Forelimb muscle (tissue), 1 donor: Measurements from ENCODE around the gene TMPRSS7. TPM values are rescaled to one million over a fixed set of nuclear protein-coding genes. Genes with fewer than 3 reads are reported as not detected.
"Not testable (repeated sequence)": the region's sequence is repeated elsewhere in the genome, so short reads cannot be mapped to it uniquely, and the experiment has no call there.

Experiments
- DNase-seq: peaks from one replicate; pipeline ENCODE4 v3.0.0-alpha.2; 2013; ENCODE audit warnings: low read depth
- polyA plus RNA-seq: library from polyadenylated mRNA; unstranded; fragments of 120-200 nt; gene quantifications from one replicate; pipeline ENCODE4 v1.2.1, GENCODE V29; 2013; ENCODE audit not compliant: insufficient read length

TMPRSS7 gene
- polyA plus RNA-seq, 1 donor = not detected

DNA sequence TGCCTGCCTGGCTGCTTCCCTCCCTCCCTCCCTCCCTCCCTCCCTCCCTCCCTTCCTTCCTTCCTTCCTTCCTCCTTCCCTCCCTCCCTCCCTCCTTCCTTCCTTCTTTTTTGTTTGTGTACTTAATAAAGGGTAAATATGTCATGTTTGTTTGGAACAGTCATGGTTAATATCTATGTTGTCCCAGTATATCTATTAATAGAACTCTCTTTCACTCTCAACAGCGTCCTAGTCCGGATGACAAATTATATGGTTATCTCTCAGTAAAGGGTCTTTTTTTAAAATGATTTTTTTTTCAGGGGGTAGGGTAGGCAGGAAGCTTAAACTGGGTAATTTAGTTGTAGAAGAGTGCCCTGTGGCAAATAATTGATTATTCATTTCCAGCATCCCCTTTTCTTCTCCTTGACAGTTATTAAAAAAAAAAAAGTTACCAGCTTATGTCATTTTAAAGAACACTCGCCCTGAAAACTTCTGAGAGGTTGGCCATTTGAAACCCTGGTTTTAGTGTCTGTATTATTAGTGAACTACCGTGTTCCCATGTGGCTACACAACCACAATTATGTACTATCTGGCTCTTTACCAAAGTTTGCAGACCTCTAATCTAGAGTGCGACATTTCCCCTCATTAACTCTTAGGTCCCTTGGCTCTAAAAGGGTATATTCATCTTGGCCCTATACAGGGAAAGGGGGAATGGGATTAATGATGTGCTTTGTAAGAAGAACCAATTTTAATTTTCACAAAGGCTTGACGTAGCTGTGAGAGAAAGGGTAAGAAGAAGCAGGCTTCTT is 22.1 kb upstream of the TMPRSS7 start:
- DNase-seq = no peak

DNA sequence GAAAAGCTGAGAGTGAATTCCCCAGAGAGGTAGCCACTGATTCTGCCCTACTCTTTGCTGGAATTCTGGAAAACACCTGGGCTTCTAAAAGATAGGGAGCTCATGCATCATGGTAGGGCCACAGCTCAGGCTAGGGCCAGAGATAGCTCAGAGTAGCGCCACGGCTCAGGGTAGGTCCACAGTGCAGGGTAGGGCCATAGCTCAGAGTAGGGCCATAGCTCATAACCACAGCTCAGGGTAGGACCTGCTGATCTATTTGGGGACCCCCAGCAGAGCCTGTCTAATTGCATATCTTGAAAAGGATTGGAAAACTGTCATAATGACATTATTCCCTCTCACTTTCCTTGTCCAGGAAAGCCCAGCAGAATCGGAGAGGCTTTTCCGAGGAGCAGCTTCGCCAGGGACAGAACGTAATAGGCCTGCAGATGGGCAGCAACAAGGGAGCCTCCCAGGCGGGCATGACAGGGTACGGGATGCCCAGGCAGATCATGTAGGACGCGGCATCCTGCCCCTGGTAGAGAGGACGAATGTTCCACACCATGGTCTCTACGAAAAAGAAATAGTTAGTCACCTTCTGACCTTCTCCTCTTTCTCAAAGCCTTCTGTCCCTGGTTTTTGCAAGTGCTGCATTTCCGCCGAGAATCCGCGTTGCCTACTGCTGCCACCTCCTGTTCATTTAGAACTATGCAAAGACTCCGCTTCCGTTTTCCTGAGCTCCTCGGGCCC is 21.3 kb upstream of the TMPRSS7 start:
- DNase-seq = peak; percentile 47

DNA sequence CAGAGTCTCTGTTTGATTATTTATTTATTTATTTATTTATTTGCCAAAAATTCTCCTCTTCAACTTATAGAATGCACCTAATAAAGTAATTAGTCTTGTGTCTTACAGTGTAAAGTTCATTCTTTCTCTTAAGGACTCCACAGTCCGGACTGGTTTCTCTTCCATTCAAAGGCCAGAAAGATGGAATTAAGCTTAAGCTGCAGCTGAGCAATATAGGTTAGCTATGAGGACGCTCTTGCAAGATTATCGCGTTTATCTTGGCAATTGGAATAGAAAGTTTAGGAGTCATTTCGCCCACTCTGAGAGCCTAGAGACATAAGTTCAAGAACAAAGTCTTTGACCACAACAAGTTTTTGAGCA is 20.8 kb upstream of the TMPRSS7 start:
- no peak for DNase-seq

DNA sequence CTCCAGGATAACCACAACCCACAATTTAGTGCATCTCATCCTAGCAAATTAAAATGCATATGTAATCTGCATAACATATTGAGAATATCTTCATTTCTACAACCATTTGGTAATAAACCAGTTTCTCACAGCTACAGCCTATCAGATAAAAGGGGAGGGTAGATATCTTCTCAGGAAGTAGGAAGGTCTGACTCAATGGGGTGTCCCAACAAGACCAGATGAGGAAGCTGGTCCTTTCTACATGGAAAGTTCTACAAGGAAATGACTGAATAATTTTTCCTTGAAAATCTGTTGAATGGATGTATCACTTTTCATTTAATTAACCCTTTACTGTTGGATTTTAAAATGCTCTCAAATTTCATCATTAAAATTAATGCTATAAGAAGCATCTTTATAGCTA is 17.4 kb upstream of the TMPRSS7 start:
- no peak for DNase-seq

DNA sequence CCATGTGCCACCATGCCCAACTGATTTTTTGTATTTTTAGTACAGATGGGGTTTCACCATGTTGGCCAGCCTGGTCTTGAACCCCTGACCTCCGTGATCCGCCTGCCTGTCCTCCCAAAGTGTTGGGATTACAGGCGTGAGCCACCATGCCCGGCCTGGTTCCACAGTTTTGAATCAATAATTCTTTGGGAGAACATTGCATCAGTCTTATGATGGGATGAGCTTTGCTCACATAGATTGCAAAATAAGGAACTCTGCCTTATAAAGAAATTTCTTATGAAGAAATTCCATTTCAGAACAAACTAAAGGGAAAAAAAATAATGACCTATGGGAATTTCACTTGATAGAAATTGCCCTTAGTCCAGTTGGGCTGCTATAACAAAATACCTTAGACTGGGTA is 15.8 kb upstream of the TMPRSS7 start:
- no peak for DNase-seq

DNA sequence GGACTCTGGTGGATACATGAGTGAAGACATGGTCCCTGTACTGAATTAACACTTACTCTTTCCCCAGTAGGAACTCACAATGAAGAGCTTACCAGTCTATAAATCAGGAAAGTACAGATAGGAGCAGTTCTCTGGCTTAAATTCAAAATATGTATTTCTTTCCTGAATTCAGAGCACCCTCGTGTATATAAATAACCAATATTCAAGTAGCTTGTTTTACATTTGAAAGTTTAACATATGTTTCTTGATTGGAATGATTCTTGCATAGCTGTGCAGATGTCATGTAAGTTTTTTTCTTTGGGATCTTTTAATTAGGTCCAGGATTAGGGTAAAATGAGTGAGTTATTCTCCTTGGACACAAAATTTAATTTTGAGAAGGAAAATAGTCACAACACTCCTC is 14.8 kb upstream of the TMPRSS7 start:
- DNase-seq = no peak

DNA sequence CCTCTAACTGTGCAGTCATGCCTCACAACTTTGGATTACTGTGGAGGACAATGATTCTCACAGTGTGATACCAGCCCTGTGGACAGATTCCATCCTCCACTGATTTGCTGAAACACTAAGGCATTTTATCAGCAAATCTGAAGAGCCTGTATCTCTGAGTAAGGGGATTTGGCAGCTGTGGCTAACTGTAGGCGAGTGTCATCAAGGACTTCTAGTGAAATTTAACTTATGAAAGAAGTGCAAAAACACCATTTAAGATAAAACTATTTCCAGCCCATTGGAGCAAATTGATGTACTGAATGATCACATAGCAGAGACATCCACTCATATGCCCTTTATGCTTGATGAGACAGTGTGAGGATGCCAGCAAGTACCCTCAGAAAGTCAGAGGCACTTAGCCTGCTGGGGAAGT is 13.9 kb upstream of the TMPRSS7 start:
- no peak for DNase-seq

DNA sequence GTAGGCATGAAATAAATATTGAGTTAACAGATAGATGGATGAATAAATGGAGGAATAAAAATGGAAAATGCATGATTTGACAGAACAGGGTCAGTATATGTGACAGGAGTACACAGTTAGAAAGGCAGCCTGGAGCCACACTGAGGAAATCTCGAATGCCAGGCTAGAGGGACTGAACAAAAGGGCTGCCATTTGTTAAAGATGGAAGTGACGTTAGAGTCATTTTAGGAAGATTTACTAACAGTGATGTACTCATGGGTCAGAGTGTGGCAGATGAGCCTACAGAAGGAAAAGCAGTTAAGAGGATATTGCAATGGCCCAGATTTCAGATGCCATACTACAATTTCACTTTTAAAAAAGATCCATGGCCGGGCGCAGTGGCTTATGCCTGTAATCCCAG is 7.4 kb upstream of the TMPRSS7 start:
- no peak for DNase-seq

DNA sequence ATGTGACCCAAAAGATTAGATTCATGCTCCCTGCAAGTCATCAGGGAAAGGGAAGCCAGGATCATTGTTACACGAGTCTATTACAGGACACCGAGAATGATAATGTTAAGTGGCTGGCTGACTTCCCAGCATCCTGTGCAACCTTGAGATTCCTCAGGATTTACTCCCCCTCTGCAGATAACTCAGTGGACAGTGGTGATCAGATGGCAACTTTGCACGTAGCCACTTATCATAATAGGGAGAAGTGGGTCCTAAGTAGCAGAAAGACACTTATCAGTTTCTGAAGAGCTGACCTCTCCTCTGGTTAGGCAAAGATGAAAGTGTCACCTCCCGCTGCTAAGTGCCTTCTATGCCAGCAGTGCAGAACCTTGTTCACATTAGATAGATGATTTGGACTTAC is 6.7 kb upstream of the TMPRSS7 start:
- DNase-seq = no peak

DNA sequence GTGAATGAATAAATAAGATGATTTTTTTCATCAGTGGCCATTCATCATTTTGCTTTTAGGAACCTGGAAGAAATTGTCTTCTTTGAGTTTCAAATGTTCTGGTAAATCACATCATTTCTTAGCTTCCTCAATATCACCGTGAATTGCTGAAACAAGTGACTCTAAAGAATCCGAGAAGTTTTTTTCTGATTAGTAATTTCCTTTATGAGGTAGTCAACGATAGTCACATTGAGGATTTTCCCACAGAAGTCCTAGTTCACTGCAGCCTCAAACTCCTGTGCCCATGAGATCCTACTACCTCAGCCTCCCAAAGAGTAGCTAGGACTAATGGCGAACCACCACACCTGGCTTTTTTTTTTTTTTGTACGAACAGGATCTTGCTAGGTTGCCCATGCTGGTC is 3.6 kb upstream of the TMPRSS7 start:
- DNase-seq = no peak

DNA sequence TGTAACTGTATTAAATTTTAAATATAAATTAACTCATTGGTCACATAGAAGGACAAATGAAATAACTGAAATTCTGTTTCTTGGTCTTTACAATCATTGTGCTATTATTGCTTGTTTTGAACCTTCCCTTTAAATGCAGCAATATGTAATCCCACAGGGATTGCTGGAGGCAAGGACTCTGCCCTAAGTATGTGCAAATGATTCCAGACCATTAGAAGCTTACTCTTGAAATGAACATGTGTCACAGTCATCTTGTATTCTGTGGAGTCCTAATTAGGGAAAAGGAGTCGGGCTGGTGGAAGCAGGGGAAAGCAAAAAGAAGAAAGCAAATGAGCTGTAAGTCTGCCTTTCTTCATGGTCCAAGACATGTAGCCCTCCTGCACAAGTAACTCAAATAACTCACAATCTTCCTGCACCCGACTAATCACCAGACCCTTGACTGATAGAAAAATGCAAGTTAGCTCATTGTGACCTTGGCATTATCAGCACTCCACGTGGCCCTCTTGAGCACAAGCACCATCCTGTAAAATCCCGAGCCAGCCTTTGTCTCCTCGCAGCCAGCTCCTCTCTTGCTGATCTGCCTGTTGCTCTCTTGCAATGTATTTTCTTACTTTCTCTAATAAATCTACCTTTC is 2.3 kb upstream of the TMPRSS7 start:
- DNase-seq = no peak

DNA sequence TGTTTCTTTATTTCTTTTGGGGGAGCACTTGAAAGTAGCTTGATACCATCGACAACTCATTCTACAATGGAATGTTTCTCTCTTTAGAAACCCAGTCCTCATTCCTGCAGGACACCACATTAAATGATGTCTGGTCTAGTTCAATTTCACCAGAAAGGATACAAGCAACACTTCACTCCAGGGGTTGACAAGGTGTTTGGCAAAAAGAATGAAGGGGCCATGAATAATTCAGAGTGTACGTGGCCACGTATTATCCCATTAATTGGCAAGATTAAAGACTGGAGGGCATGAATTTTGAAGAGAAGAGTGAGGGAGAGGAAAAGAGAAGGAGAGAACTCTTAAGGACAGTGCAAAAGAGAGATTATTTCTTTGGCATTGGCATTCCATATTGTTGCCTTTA is 705 bp downstream of the TMPRSS7 start:
- DNase-seq = no peak

DNA sequence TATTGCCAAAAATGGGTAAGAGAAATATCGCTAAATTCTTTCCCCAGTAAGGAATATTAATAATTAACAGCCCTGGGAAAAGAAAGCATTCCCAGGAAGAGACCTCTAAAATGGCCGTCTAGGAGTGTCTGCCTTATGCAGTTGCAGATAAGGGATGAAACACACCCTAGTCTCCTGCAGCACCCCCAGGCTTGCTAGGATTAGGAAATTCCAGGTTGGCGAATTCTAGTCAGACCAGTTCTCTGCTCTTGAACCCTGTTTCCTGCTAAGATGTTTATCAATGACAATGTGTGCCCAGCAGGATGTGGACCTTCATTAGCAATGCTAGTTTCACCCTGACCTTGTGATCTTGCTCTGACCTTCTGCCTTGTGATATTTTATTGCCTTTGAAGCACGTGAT is 2.7 kb downstream of the TMPRSS7 start:
- not testable (repeated sequence) for DNase-seq

DNA sequence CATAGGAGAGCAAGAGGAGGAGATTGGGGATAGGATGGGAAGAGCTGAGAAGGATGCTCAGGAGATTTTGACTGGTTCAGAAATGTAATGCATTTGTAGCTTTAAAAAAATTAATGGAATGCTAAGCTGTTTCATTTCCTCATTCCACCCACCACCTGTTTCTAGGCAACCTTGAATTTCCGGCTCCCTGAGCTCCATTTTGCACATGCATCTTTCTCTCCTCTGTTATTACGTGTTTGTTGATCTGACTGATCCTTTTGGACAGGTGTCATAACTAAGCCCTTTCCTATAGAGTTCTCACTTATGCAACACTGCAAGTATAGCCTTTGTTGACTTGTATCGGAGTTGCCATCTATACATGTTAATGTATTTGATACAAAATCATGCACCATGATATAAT is 4.3 kb downstream of the TMPRSS7 start:
- no peak for DNase-seq

DNA sequence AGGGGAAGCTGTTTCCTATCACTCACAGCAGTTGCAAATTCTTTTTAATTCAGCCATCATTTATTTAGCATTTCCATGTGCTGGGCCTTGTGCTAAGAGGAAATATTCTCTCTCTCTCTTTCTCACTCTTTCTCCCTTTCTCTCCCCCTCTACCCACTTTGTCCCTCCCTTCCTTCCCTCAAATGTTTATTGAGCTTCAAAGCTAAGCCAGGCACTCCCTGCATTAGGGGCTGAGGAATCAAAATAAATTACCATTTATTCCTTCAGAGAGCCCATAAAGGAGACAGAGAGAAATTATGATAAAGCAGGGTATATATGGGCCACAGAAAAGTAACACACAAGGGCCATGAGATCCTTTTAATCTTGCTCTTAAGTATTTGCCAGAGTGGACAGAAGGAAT is 6.8 kb downstream of the TMPRSS7 start:
- DNase-seq = no peak

DNA sequence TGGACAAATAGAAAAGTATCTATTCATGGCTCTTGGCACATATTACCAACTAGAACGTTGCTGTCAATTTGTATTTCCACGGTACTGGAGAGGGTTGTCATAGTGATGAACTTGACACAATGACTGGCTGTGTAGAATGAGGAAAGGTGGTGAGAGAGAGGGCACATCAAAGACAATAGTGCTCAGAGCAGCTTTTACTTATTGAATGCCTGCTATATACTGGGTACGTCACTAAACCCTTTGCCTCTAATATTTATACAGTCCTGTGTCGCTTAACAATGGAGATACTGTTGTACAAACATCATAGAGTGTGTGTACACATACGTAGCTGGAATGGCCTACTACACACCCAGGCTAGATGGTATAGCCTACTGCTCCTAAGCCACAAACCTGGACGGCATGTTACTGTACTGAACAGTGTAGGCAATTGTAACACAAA is 8.3 kb downstream of the TMPRSS7 start:
- DNase-seq = no peak

DNA sequence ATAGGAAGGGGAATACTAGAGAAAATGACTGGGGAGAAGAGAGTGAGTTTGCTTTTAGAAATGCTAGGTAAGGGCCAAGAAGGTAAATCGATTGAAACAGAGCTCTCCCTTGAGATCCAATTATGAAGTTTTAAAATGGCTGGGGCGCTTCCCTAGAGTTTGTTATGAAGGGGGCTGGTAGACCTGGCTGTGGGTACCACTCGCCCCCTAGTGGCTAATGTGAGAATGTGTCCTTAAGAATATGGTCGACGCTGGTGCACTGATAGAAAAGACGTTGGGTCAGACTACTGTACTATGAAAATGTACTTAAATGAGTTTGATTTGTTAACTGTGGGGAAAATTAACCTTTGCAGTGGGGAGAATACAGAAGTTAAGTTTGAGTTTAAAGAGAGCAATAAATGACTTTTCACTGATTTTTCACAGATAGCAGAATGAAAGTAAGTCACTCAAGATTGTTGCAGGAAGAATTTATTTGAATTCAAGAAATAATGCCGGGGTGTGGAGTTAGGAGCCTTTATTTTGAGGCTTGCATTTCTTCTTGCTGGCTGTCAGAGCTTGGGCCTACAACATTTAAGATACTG is 9.2 kb downstream of the TMPRSS7 start:
- DNase-seq = no peak

DNA sequence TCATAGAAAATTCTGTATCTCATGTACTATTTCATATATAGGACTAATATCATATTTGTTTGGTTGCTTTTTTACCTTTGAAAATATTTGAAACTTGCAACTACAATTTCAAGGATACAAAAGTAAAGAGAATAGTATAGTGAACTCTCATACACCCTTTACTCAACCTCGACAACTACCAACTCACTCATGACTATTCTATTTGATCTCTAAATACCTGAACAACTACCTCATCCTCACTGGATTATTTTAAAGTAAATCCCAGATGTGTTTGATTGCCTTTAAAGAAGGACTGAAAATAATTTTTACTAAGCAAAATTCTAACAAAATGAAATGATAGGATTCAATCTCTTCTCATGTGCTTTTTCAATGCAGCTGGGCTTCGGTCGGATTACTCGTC is 12.1 kb downstream of the TMPRSS7 start:
- DNase-seq = no peak

DNA sequence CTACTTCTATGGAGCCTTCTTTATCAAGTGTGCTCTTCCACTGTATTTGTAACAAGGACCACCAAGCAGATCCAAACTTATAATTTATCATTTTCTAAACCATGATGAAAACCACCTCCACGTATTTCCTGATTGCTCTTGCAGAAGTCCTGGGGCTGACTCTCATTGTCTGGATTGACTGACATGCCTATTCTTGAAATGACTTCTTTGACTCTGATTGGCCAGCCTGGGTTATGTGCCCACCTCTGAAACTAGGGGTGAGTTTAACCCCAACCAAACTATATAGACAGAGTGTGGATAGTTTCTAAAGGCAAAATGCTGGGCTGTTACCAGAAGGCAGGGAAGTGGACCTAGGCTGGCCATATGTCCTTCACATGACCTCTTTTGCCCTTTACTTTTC is 12.7 kb downstream of the TMPRSS7 start:
- DNase-seq = no peak

DNA sequence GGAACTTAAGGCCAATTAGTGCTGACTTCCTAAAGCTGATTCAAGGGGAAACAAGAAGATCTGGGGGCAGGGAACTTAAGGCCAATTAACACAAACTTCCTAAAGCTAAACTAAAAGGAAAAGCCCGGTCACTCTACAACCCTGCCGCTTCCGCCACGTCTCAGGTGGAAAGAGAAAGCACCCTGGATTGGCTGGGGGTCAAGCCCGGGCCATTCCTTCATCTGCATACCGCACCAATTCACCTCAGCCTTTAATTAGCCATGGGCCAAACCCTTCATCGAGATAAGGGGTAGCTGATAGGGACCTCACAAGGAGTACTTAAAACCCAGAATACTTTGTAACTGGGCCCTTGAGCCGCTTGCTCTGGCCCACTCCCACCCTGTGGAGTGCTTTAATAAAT is 14.4 kb downstream of the TMPRSS7 start:
- DNase-seq = no peak

DNA sequence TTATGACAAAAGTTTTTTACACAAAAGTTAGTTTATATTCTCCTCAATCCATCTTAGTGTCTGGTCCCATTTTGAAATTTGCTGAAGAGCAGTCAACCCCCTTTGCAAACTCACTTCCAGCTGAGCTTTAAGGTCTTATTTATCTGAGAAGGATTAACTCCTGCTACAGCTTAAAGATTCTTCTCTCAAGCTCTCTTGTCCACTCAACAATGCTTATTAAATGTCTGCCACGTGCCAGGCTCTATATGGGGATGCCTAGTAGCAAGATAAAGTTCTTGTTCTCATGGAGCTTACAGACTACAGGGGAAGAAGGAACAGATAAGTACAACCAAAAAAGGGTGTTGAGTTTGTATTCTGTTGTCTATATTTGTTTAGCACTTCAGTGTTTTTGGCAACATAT is 18.7 kb downstream of the TMPRSS7 start:
- DNase-seq = no peak

DNA sequence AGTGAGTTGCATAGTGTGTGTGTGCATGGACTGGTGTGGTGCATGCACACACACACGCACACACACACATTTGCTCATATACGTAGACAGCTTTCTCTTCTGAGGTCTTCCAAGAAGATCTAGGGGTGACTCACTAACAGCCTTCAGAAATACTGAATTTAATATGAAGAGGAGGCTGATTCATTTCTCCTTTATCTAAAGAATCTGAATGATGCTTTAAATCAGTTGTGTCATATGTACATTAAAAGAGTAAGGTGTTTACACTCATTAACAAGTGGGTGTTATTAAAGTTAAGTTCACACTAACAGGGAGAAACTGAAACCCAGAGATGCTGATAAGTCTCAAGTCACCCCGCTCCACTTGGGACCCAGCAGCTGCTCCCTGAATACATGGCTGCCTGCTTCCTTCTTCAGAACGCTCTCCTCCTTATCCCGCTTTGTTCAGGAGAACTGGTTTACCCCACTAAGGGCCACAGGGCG is 22.0 kb downstream of the TMPRSS7 start:
- no peak for DNase-seq

DNA sequence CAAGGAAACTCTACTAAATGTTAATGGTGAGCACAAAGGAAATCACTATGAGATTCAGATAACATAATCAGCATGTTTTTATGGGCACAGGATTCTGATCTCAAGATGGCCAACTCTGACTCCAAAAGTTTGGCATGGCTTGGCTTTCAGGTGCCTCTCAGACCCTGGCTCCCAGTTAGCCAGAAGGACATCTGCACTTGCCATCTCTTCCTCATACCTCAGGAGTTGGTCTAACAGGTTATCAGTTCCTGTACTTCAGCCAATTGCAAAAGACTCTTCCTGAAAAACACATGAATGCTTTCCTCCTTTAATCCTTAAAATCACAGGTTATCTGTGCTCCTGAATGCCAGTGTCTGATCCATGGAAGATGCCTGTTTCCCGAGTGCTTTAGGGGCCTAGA is 25.0 kb downstream of the TMPRSS7 start:
- DNase-seq = no peak
